Hematopoietic multipotent progenitor cell (in vitro differentiated cells): ENCODE measurements around the gene B2M. TPM values are rescaled to one million over a fixed set of nuclear protein-coding genes. Genes with fewer than 3 reads are reported as not detected.
"Not testable (repeated sequence)": the region's sequence is repeated elsewhere in the genome, so short reads cannot be mapped to it uniquely, and the experiment has no call there.

ENCODE experiments used
- DNase-seq, 3 donors: peaks; one replicate each; pipeline ENCODE4 v3.0.0-alpha.2; 2011 to 2015; ENCODE audit warnings: low read depth in 2 of 3, low spot score in 2 of 3
- total RNA-seq: library from RNA; depleted of rRNA; stranded (reverse); fragments of >200 nt; gene quantifications from one replicate; pipeline ENCODE4 v1.2.3, GENCODE V29; 2012

The B2M gene
- total RNA-seq, 1 donor = 2,769 TPM

DNA sequence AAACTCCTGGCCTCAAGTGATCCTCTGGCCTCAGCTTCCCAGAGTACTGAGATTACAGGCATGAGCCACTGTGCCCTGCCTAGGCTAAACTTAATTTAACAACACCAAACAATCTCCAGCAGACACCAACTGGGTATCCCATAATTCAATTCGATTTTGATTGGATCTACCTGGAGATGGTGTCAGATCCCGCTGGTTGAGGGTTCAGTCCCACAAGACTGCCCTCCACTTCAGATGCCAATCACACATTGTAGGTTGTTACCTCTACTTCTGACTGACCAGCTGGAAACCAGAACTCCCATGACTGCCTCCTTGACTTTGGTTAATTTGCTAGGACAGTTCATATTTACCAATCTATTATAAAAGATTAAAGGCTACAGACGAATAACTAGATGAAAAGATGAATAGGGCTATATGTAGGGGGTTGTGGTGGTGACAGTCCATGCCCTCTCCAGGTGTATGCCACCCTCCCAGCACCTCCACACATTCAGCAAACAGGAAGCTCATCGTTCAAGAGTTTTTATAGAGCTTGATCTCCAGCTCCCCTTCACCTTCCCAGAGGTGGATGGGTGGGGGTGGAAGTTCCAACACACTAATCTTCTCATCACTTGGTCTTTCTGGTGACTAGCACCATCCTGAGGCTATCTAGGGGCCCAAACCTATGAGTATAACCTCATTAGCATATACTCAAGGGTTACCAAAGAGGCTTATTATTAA is 9.3 kb downstream of the B2M start:
- no peak for DNase-seq

DNA sequence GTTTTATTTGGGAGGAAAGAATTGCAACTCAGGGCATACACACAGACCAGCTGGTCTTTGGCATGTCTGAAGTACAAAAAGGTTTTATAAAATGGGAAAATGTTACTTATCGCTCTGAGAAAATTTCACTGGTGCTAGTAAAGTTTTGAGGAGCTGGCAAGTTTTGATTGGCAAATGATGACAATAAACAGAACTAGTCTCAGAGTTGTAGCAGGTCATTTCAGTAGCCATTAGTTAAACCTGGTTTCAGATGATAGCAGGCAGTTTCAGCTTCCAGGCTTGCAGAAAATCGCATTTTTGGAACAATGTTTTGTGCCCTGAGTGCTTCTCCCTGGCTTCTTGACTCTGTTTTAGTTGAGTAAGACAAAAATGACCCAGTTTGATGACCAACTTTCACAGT is 10.7 kb downstream of the B2M start:
- DNase-seq = no peak

DNA sequence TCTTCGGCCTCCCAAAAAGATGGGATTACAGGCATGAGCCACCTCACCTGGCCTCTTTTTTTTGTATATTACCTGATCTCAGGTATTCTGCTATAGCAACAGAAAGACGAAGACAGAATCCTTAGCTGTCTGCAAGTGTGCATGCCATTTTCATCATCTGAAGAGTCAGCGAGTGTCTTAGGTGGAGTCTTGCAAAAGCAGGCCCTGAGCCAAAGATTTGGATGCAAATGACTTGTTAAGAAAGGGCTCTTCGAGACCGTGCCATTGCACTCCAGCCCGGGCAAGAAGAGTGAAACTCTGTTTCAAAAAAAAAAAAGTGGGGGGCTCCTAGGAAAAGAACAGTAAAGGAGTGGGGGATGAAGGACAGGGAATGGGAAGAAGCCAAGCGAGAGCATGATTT is 14.8 kb downstream of the B2M start:
- DNase-seq = no peak

DNA sequence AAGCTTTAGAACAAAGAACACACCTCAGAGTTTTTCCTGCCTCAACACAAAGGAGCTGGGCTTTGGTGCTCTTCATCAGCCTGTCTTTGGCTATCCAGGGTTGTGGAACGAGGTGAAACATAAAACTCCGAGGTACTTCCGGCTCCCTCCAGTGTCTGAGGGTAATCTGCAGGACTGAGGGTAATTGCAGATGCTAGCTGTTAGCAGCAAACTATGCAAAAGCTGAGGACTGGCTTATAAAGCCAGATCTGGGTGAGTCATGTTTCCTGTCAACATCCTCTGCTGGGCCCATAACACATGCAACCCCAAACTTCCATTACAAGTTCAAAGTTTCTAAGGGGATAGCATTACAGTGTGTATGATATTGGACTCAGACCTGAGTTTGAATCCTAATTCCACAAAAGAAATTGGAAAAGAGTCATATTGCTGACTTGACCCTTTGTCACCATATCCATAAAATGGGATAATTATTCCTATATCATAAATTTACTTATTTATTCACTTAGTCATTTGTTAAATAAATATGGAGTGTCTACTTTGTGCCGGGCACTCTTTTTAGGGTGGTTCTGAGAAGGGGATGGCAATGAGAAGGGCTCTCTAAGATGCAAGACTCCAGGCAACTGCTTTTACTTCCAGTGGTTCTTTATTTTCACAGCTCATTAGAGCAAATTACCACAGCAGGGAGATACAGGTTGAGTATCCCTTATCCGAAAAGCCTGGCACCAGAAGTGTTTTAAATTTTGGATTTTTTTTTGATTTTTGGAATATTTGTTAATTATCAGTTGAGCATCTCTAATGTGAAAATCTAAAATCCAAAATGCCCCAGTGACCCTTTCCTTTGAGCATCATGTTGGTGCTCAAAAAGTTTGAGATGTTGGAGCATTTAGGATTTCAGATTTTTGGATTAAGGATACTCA is 15.5 kb downstream of the B2M start:
- peak in 2 of 3 donors; percentile 90 to 93 for DNase-seq

DNA sequence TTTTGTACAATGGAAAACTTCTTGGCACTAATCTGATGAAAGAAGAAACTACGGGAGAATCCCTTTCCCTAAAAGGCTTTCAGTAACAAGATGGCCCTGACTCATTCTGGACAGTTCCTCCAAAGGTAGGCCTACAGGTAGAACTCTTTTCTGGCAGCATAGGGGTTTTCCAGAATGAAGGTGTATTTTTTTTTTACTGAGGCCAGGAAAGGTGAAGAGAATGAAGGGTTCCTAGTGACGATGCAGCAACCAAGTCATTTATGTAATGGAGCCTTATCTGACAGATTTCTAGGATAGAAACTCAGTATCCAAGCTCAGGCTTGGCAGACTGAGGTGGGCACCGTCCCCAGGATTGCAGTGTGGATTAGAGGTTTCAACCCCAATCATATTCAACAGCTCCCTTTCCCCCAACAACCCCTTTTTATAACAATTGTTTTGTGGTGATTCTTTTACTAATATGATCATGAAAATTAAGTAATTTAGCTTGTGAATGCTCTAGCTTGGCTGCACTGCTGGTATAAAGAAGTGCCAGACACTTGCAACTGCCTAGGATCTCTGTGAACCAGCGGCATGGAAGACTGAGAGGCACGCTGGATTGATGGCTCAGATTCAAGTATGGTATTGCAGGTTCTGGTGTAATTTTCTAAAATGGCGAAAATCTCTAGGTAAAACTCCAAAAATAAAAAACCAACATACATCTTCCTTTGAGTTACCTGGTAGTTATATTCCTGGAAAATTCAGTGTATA is 16.3 kb downstream of the B2M start:
- no peak for DNase-seq

DNA sequence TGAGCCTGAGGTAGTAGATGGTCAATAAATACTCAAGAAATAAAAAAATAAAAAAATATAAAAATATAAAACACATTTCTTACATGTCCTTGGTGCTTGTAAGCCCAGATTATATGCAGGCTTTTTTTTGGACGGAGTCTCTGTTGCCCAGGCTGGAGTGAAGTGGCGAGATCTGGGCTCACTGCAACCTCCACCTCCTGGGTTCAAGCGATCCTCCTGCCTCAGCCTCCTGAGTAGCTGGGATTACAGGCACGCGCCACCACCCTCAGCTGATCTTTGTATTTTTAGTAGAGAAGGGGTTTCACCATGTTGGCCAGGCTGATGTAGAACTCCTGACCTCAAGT is 16.9 kb downstream of the B2M start:
- DNase-seq = not testable (repeated sequence)

DNA sequence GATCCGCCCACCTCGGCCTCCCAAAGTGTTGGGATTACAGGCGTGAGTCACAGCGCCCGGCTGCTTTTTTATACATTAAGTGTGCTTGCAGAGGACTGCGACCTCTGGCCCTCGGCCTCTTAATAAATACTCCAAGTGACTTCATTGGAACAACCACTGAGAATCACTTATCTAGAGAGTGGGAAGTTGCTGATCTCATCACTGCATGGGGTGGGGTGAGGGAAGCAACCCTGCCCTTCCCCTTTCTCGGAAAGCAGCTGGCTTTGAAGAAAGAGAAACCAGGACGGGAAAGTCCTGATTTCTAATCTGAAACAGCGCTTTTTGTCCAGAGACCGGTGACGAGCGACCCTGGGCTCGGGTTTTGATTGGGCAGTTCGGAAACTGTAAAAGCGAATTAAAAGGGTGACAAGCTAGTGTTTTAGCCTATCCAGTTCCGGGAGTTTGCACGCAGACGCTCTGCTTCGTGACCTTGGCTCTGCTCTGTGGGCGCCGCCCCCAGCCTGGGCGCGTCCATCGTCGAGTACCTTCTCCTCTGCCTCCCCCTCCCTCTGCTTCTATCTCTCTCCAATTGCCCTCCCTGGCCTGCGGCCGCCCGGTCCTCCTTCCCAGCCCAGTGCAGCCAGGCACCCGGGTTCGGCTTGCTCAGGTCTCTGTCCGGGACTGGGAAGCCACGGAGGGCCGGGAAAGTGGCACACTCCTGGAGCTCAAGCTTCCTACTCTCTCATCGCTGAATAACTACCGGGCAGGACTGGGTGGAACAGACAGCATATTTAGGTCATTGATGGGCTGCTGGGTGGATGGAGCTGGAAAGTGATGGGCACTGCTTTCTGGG is 17.5 kb downstream of the B2M start:
- peak; percentile 88 to 99 (median 98) for DNase-seq

DNA sequence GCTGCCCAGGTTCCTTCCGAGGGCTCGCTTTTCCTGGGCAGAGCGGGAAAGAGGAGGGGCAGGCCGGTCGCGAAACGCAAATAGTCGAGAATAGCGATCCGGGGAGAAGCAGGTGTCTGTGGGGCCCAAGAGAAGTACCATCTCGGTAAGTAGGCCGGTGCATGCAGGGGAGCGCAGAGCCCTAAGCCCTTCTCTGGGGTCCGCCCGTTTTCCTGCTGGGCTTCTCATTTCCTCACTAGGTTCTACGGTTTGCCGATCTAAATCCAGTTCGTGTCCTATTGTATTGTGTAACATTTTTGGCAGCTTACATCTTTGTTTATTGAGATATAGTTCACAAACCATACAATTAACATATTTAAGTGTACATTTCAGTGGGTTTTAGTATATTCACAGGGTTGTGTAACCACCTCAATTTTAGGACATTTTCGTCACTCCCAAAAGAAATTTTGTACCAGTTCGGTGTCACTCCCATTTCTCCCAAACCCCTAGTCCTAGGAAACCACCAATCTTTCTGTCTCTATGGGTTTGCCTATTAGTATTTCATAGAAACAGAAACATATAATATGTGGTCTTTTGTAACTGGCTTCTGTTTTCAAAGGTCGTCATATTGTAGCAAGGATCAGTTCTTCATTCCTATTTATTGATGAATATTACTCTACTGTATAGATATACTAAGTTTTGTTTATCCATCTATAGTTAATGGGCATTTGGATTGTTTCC is 18.3 kb downstream of the B2M start:
- peak in 1 of 3 donors; percentile 33 for DNase-seq

DNA sequence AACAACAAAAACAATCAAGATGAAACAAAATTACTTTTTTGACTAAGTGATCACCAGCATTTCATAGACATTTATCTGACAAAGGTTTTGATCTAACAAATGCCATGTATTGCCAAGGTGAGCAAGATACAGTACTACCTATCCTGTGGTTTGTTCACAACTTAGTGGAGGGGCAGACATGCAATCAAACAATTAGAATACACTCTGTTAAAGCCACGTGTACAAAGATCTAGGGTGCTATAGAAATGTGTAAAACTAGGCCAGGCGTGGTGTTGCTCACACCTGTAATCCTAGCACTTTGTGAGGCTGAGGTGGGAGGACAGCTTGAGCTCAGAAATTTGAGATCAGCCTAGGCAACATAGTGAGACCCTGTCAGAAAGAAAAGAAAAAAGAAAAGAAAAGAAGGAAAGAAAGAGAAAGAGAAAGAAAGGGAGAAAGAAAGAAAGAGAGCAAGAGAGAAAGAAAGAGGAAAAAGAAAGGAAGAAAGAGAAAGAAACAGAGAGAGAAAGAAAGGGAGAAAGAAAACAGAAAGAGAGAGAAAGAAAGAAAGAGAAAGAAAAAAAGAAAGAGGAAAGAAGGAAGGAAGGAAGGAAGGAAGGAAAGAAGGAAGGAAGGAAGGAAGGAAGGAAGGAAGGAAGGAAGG is 23.6 kb downstream of the B2M start:
- DNase-seq = no peak

DNA sequence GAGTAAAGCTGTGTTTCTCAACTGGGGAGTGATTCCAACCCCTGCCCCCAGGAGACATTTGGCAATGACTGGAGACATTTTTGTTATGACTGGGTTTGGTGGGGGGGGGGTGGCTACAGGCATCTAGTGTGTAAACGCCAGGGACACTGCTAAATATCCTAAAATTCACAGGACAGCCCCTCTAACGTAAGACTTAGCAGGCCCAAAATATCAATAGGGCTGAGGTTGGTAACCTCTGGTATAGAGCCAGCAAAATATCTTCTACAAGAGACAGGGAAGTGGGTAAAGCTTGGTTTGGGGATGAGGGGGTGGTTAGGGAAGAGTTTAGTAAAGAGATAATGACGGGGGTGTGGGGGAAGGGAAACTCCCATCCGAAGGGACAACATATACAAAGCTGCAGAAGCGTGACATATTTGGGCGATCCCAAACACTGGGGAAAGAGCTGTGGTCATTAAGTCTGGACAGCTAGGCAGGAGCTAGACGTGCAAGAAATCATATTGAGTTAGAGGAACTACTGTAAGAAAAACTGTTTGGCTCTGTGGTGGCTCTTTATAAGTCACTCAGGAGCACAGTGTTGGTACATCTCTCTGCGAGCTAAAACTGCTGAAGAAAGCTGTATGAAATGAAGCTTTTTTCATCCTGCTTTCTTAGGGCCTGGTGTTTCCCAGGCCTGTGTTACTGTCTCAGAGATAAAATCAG is 24.3 kb downstream of the B2M start:
- DNase-seq = peak in 2 of 3 donors; percentile 33 to 38

DNA sequence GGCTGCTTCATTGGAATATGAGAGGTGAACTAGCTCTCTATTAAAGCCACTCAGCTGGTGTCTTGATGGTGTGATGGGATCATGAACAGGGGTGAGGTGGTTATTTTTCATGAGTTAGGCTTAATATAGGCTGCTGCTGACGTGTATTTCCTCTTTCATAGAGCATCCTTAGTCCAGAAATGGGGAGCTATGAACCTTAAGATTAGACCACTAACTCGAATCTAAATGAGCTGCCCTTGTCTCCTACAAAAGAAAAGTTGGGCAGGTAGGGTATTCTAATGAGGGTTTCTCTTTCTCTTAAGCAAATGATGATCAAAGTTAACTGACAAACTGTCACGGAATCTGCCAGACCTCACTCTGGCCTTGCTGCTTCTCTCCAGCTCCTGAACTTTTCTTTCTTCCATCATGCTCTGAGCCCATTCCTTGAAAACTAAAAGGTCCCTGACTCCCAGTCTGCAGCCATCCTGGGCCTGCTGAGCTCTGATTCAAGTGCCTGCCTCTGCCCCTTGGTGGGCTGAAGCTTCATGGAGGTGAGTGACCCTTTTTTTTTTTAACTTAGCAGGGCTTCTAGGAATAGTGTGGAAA is 25.0 kb downstream of the B2M start, which contains the start of gene TRIM69:
Gene TRIM69, plus strand, starts transcription at position 348 of the 585 bp plus-strand sequence. Its CDS starts 177 bp downstream, at position 525.
- DNase-seq = no peak

DNA sequence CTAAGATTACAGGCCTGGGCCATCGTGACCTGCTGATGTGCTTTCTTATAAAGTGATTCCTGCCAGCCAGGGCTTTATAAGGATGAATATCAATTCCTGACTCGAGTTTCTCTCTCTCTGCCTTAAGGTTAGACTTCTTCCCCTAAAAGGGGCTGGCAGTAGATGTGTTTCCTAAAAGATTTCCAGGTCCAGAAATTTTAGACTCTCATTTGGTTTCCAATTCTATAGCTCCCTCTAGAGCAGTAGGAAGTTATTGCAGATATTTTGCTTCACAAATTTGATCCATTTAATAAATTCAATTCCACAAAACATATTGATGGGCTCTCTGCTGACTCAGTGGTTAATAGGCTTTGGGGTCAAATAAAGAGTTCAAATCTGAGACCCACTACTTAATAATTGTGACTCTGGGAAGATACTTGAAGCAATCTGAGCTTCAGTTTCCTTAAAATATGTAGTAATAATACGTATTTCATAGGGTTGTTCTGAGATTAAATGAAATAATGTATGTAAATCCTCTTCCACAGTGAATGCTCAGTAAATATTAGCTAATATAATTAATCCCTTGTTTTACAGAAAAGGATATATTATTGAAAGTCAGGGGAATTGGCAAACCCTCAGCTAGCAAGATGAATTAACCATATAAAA is 27.1 kb downstream of the B2M start:
- DNase-seq = peak in 1 of 3 donors; percentile 77

DNA sequence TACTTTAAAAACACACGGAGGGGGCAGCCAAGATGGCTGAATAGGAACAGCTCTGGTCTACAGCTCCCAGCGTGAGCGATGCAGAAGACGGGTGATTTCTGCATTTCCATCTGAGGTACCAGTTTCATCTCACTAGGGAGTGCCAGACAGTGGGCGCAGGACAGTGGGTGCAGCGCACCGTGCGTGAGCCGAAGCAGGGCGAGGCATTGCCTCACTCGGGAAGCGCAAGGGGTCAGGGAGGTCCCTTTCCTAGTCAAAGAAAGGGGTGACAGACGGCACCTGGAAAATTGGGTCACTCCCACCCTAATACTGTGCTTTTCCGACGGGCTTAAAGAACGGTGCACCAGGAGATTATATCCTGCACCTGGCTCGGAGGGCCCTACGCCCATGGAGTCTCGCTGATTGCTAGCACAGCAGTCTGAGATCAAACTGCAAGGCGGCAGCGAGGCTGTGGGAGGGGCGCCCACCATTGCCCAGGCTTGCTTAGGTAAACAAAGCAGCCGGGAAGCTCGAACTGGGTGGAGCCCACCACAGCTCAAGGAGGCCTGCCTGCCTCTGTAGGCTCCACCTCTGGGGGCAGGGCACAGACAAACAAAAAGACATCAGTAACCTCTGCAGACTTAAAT is 28.0 kb downstream of the B2M start:
- DNase-seq = not testable (repeated sequence)

DNA sequence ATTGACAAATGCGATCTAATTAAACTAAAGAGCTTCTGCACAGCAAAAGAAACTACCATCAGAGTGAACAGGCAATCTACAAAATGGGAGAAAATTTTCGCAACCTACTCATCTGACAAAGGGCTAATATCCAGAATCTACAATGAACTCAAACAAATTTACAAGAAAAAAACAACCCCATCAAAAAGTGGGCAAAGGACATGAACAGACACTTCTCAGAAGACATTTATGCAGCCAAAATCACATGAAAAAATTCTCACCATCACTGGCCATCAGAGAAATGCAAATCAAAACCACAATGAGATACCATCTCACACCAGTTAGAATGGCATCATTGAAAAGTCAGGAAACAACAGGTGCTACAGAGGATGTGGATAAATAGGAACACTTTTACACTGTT is 32.1 kb downstream of the B2M start:
- DNase-seq = not testable (repeated sequence)

DNA sequence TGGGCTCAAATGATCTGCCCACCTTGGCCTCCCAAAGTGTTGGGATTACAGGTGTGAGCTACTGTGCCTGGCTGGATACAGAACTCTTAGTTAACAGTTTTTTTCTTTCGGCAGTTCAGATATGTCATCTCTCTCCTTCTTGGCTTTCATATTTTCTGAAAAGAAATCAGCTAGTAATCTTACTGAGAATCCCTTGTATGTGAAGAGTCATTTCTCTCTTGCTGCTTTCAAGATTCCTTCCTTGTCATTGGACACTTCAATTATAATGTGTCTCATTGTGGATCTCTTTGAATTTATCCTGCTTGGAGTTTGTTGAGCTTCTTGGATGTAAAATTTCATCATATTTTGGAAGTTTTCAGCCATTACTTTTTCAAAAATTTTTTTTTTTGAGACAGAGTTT is 42.0 kb downstream of the B2M start:
- DNase-seq = no peak

DNA sequence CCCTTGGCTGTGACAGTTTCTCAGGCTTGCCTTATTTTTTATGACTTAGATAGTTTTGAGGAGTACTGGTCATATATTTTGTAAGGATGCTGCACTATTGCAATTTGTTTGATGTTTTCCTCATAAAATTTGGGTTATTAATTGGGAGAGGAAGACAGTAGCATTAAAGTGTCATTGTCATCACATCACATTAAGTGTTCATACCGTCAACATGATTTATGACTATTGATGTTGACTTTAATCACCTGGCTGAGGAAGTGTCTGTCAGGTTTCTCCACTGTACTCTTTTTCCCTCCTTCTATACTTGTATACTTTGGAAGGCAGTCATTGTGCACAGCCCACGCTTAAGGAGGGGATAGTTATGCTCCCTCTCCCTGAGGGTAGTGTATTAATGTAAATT is 51.9 kb downstream of the B2M start:
- DNase-seq = no peak

DNA sequence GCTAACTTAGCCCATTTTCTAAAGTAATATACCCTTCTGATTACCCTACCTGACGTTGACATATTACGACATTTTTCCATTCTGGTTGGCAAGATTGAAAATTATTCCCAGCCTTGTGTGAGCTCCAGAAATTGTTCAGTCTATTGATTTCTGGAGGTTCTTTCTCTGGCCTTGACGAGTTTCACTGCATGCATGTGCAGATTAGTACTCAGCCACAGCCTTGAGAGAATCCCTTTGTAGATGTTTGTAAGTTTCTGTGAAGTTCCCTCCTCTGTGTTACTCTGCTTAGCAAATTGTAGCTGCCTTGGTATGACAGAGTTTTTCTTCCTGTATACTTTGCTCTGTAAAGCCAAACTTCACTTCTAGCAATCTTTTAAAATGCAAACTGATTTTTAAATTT is 52.5 kb downstream of the B2M start:
- DNase-seq = no peak
